Measurements from ENCODE around the gene OPCML.

The OPCML gene

DNA sequence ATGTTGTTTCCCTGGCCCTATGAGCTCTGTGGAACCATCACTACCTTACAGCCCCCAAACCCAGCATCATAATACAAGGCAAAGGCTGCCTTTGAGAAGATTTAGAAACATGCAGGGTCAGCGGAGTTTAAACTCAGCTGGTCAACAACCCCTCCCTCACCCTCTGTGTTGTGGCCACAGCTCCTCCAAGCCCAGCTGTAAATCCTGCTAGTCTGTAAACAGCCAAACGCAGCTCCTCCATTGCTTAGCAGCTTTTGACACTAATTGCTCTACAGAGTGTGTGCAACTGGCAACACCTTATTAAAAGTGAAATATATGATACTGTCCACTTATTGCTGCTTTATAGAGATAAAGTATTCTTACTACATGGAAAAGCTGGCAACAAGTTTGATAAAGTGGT lies 29.1 kb downstream of the OPCML start:
- no peak for DNase-seq (ENCODE audit: low spot score)

GRCh38 chr11:133501643-133502539 lies 30.4 kb downstream of the OPCML start:
- DNase-seq (ENCODE audit: low spot score): no peak

DNA sequence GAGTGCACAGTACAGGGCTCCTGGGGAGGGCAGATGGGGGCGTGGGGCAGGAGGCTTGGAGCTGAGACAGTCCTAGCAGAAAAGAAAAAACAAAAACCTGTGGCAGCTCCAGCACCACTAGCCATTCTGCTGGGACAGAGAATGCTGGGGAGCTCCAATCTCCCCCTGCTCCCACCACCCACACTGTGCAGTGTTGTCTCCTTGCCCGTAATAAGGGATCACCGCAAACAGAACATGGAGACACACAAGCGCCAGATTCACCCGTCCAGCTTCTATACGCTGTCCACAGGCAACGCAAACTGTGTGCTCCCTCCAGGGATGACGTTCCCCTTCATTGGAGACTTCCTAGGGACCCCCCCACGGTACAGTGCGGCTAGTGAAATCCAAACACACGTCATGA lies 31.4 kb downstream of the OPCML start:
- DNase-seq (ENCODE audit: low spot score): no peak

DNA sequence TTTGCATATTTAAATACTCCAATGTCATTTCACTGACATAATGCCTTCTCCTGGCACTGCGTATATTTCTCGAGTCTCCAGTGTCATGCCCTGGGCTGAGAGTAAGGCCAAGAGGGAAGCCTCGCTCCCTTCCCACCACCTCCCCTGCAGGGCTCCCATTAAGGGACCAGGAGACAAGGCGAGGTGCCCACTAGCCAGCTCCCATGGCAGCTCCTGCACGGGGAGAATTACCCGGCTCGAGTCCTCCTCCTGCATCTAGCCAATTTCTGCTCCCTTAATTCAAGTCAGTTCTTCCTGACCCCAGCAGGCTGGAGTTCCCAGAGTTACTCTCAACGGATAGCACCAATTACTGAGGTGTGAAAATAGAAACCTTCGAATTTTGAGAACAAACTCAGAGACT lies 31.9 kb downstream of the OPCML start:
- DNase-seq (ENCODE audit: low spot score): no peak

- no peak for DNase-seq (ENCODE audit: low spot score)
Observed at GRCh38 chr11:133498969-133499368, 33.3 kb downstream of the OPCML start.

DNA sequence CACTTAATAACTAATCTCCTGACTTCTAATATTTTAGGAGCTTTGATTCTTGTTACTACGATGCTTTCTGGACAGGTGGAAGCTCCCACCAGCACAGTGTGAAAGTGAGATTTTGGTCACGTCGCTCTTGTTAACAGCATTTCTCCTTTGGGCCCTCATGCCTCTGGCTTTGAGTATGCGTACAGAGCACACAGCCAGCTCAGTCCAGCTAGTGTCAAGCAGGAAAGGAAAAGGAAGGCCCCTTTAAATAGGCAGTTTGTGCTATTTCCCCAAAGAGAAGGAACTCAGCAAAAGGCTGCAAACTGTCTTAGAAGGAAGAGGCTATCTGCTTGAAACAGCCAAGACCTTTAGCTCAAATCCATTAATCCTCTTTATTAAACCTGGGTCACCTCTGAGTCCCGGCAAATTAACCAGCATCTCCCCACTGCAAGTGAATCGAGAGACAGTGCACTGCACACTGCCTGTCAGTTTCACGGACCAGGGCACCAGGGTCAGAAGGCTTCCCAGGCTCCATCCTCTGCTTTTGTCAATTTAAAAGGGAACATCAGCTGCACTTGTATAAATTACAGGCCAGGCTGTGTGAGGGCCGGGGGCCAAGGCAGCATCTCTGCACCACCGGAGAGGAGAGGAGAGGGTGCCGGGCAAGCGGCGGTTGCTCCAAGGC lies 34.7 kb downstream of the OPCML start:
- DNase-seq (ENCODE audit: low spot score): no peak

DNA sequence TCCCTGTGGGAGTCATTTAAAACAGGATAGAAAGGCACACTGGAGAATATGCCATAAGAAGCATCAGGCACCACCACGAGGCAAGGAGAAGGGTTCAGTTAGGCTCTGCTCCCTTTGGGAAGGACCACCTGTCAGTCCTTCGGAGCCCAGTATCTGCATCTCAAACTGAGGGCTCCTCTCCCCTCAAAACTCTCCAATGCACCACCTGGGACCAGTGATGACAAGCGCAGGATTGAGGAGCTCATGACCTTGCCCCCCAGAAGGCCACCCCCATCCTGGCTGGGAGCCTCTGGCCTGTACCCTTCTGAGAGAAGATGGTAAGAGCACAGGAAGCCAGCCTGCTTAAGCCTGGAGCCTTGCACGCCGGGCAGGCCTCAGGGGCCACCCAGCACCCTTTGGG lies 39.4 kb downstream of the OPCML start:
- DNase-seq (ENCODE audit: low spot score): no peak

DNA sequence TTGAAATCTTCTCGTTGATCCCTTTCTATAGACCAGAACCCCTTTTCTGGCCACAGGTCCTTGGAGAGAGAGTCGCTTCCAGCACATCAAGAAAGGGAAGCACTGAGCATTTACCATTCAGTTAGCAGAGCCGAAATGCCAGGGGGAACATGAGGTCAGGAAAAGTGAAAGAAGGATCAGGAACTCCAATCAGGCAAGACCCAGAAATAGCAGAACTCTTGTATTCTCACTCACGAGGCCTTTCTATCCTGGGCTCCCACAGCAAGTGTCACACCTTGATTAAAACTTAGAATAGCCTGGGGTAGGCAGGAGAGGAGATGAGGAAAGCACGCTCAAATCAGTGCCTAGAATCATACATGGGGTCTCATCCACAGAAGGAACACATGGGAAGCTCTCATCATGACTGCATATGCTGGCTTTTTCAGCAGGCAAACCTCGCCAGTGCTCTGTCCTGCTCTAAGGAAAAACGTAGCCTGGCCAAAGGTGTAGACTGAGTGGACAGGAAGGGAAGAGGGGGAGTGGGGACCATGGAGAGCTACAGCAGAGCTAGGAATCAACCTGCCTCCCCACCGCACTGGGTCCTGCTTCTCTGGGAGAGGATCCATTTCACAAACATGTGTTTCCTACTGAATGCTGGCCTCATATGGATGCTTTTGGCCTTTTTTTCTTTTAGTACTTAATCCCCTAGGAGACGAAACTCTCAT lies 40.5 kb downstream of the OPCML start:
- no peak for DNase-seq (ENCODE audit: low spot score)

- no peak for DNase-seq (ENCODE audit: low spot score)
Observed at GRCh38 chr11:133480722-133481121, 51.6 kb downstream of the OPCML start.

DNA sequence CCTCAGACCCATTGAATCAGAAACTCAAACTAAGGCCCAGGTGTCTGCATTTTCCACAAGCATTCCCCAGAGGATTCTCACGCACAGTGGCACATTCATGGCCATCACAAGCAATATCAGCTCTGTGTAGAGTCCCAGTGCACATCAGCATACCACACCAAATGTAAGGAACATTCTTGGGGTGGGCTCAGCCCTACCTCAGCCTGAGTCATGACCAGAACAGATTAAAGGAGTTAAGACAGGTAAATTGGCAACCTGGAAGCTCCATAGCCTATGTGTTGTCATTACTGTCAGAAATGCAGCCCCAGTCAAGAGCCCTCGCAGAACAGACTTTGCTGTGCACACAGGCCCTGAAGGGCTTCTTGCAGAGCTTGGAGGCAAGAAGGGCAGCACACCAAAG lies 53.1 kb downstream of the OPCML start:
- no peak for DNase-seq (ENCODE audit: low spot score)

DNA sequence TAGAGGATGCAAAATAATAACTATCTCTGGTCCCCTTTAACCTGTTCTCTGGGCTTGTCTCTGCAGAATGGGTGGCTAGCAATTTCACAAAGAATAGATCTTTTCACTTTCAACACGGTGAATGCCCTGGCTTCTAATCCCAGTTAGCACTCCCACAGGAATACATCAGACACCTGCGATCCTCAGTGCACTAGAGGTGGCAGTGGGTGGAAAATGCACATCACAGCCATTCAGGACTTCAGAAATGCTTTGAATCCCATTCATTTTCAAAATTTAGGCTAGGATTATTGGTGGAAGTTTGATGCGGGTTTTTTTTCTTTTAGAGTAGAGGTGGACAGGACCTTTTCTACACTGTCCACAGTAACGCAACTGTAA lies 55.1 kb downstream of the OPCML start:
- DNase-seq (ENCODE audit: low spot score): no peak

DNA sequence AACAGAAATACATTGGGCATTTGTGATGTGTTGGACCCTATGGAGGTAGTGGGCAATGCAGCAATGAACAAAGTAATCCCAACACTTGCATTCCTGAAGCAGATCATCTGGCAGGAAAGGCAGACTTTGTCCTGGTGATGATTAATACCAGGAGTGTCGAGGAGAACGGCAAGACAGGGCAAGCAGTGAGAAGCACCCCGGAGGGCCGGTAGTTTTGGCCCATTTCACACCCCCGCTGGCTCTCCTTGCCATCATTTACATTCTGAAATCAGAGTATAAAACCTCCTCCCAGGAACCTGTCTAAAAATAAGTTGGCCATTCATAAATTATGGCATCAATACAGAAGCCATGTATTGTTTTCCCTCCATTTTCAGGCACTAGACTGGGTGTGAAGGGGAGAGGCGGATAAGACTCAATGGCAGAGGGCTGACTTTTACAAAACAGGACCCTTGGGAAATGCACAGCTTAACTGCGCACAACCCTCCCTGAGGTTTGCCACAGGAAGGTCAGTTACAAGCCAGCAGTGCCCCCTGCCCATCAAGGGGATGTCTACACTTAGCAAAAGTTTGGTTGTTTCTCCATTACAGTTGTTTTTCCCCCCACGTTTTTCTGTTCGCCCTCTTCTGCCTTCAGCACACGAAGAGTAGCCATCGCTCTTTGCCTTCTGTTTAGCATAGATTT lies 55.6 kb downstream of the OPCML start:
- no peak for DNase-seq (ENCODE audit: low spot score)

- no peak for DNase-seq (ENCODE audit: low spot score)
Observed at GRCh38 chr11:133474461-133474860, 57.8 kb downstream of the OPCML start.

GRCh38 chr11:133467686-133468085 lies 64.6 kb downstream of the OPCML start:
- DNase-seq (ENCODE audit: low spot score): no peak

DNA sequence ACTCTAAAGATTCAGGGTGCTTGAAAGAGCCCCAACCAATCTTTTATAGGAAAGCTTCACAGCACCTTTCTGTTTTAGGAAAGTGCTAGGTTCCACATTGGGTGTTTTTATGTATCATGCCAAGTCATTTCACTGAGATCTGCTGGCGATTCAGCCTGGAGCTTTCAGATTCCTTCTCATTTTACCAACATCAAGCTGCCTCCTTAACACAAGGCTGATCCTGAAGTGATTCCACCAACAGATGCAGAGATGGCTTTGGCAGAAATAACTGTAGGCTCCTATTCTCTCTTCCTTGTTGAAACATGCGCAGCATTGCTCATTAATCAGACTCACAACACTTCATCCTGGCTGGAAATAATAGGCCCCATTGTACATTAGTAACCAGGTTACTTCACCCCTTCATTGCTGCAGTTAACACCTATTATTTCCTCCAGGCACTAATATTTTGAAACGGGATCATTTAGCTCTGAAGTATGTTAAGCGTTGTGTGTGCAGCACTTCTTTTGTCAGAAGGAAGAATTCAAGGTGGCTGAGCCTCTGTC lies 89.0 kb downstream of the OPCML start:
- no peak for DNase-seq (ENCODE audit: low spot score)

DNA sequence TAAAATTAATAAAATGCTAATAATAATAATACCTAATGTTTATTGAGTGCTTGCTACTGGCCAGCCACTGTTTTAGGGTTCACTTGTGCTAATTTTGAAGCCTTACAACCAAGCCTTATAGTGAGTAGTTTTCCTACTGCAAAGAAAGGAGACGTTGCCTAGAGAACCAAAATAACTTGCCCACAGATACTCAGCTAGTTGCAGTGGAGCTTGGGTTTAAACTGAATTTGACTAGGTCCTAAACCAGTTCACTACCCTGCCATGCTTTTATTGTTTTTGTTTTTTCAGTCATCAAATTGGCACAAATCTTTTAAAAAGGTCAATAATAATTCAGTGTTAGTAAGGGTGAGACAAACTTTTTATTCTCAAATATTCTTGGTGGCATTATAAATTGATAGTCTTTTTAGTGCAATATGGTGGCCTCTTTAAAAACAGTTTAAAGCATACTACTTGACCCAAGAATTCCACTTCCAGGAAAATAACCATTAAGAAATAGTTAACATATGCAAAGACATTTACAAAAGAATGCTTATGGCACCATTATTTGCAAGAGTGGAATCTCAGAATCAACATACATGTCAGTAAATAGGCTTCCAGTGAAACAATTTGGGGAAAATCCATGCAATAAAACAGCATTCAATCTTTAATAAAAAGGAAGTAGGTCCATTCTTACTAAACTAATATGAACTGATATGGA lies 90.2 kb downstream of the OPCML start:
- DNase-seq (ENCODE audit: low spot score): no peak

- no peak for DNase-seq (ENCODE audit: low spot score)
Observed at GRCh38 chr11:133425992-133426391, 106.3 kb downstream of the OPCML start.

GRCh38 chr11:133425245-133425644 lies 107.1 kb downstream of the OPCML start:
- no peak for DNase-seq (ENCODE audit: low spot score)

- no peak for DNase-seq (ENCODE audit: low spot score)
Observed at GRCh38 chr11:133418218-133418617, 114.1 kb downstream of the OPCML start.

- no peak for DNase-seq (ENCODE audit: low spot score)
Observed at GRCh38 chr11:133414506-133414905, 117.8 kb downstream of the OPCML start.

GRCh38 chr11:133413703-133414102 lies 118.6 kb downstream of the OPCML start:
- DNase-seq (ENCODE audit: low spot score): no peak

DNA sequence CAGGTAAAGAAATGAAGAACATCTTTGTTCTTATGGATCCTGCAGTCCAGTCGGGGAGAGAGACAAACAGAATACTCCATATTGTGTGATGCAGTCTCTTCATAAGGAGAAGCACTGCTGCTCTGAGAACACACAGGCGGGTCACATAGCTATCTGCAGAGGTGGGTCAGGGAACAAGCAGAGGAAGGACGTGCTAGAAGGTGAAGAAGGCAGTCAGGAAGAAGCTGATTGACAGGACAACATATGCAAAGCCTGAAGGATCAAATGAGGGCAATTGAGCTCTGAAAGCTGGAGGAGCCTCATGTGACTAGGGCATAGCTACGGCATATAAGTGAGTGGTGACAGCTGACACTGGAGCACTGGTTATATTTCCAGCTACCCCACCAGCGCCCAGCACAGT lies 122.5 kb downstream of the OPCML start:
- DNase-seq (ENCODE audit: low spot score): no peak
